Hematopoietic multipotent progenitor cell treated with erythropoietin and hydrocortisone succinate and interleukin-3 and kit ligand, for 17 days (in vitro differentiated cells): ENCODE measurements around the gene TBATA.
A peak's percentile ranks its signal among the peaks of the same experiment; 100 is the strongest.

ENCODE experiments used
- DNase-seq: peaks from one replicate; pipeline ENCODE4 v3.0.0-alpha.2; 2015; ENCODE audit warnings: low spot score

The TBATA gene

GRCh38 chr10:70785190-70785589 is at the start of gene TBATA:
Gene TBATA (minus strand): TSS chr10:70785377. CDS start chr10:70783379, 1,998 bp downstream.
- no peak for DNase-seq

GRCh38 chr10:70834441-70835151 is 49.4 kb upstream of the TBATA start:
- no peak for DNase-seq

- no peak for DNase-seq
Measured at GRCh38 chr10:70834021-70834420, 48.8 kb upstream of the TBATA start.

GRCh38 chr10:70833601-70834000 is 48.4 kb upstream of the TBATA start:
- no peak for DNase-seq

GRCh38 chr10:70832852-70833528 is 47.8 kb upstream of the TBATA start:
- DNase-seq, result no peak

- DNase-seq, result no peak
Measured at GRCh38 chr10:70832221-70832620, 47.0 kb upstream of the TBATA start.

- DNase-seq, result no peak
Measured at GRCh38 chr10:70830164-70830563, 45.0 kb upstream of the TBATA start.

GRCh38 chr10:70829543-70829942 is 44.4 kb upstream of the TBATA start:
- no peak for DNase-seq

GRCh38 chr10:70828923-70829322 is 43.7 kb upstream of the TBATA start:
- DNase-seq, result no peak

- DNase-seq, result no peak
Measured at GRCh38 chr10:70827086-70827757, 42.0 kb upstream of the TBATA start.

- DNase-seq, result no peak
Measured at GRCh38 chr10:70822076-70822820, 37.1 kb upstream of the TBATA start.

- no peak for DNase-seq
Measured at GRCh38 chr10:70820976-70821750, 36.0 kb upstream of the TBATA start.

GRCh38 chr10:70816220-70816894 is 31.2 kb upstream of the TBATA start:
- no peak for DNase-seq

- peak; percentile 44 for DNase-seq
Measured at GRCh38 chr10:70815504-70816219, 30.5 kb upstream of the TBATA start, which contains the start of gene SGPL1. Gene SGPL1 (plus strand): TSS chr10:70815948. CDS start chr10:70816854, 906 bp downstream.

GRCh38 chr10:70814126-70814525 is 28.9 kb upstream of the TBATA start:
- no peak for DNase-seq

GRCh38 chr10:70812814-70813213 is 27.6 kb upstream of the TBATA start:
- no peak for DNase-seq

- DNase-seq, result no peak
Measured at GRCh38 chr10:70811881-70812280, 26.7 kb upstream of the TBATA start.

GRCh38 chr10:70810967-70811366 is 25.8 kb upstream of the TBATA start:
- no peak for DNase-seq

- no peak for DNase-seq
Measured at GRCh38 chr10:70809726-70810125, 24.5 kb upstream of the TBATA start.

GRCh38 chr10:70809011-70809611 is 23.9 kb upstream of the TBATA start:
- no peak for DNase-seq
